ENCODE results near the gene ARID5B.

ARID5B gene

GRCh38 chr10:62056698-62057097, 155.2 kb downstream of the ARID5B start:
- TF ChIP-seq, protein P1, sequence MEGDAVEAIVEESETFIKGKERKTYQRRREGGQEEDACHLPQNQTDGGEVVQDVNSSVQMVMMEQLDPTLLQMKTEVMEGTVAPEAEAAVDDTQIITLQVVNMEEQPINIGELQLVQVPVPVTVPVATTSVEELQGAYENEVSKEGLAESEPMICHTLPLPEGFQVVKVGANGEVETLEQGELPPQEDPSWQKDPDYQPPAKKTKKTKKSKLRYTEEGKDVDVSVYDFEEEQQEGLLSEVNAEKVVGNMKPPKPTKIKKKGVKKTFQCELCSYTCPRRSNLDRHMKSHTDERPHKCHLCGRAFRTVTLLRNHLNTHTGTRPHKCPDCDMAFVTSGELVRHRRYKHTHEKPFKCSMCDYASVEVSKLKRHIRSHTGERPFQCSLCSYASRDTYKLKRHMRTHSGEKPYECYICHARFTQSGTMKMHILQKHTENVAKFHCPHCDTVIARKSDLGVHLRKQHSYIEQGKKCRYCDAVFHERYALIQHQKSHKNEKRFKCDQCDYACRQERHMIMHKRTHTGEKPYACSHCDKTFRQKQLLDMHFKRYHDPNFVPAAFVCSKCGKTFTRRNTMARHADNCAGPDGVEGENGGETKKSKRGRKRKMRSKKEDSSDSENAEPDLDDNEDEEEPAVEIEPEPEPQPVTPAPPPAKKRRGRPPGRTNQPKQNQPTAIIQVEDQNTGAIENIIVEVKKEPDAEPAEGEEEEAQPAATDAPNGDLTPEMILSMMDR (IDR thresholded peaks at IDR 0.05; ENCODE audit: low read depth, low read length): no peak
- no peak for DNase-seq (ENCODE audit: extremely low read depth, low read depth)

GRCh38 chr10:62057359-62057758, 155.9 kb downstream of the ARID5B start:
- TF ChIP-seq, protein P1 (IDR thresholded peaks at IDR 0.05; ENCODE audit: low read depth, low read length): no peak
- DNase-seq (ENCODE audit: extremely low read depth, low read depth): no peak

GRCh38 chr10:62057850-62058249, 156.4 kb downstream of the ARID5B start:
- TF ChIP-seq, protein P1 (IDR thresholded peaks at IDR 0.05; ENCODE audit: low read depth, low read length): no peak
- no peak for DNase-seq (ENCODE audit: extremely low read depth, low read depth)

GRCh38 chr10:62058476-62058875, 157.0 kb downstream of the ARID5B start:
- no peak for DNase-seq (ENCODE audit: extremely low read depth, low read depth)
- TF ChIP-seq, protein P1 (IDR thresholded peaks at IDR 0.05; ENCODE audit: low read depth, low read length): no peak

DNA sequence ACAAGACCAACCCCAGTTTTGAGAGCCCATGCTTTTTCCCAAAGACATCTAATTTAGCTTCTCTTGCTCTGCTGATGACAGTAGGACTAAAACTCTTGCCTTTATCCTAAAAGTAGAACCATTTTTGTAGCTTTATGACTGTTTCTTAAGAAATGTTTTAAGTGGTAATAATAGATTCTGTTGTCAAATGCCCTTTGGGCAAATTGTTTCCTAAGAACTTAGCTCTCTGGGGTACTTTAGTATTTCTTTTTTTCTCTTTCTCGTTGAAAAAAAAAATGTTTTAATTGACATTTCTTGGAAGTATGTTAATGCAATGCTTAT, 157.4 kb downstream of the ARID5B start:
- DNase-seq (ENCODE audit: extremely low read depth, low read depth): no peak
- TF ChIP-seq, protein P1 (IDR thresholded peaks at IDR 0.05; ENCODE audit: low read depth, low read length): no peak

DNA sequence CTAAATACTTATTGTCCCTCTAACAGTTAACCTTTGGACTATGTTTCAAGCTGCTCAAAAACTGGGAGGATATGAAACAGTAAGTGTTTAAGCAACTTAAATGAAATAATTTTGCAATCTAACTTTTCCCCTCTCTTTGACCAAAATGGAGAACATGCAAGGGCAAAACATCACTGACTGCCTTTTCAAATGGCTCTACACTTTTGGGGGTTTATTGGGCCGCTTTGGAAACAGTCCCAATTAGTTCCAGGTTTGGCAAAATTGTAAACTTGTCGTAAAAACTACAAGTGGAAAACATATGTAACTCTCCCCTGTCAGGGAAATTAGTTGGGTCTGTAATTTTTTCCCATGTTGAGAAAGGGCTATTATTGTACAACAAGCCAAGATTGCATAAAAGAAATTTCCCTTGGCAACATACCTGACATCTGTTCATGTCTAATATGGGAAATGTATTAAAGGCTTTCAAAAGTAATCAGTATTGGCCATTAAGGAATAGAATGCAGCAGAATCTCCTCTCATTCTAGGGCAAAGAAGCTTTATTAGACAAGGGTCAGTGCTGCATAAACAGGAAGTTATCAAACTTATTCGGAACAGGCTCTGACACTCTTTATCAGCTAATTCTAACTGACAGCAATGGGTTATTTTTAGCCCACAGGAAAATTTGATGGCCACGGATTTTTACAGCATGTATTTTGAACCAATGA, 157.9 kb downstream of the ARID5B start:
- peak; percentile 80 for DNase-seq (ENCODE audit: extremely low read depth, low read depth)
- TF ChIP-seq, protein P1 (IDR thresholded peaks at IDR 0.05; ENCODE audit: low read depth, low read length): no peak

GRCh38 chr10:62062028-62062427, 160.5 kb downstream of the ARID5B start:
- DNase-seq (ENCODE audit: extremely low read depth, low read depth): no peak
- TF ChIP-seq, protein P1 (IDR thresholded peaks at IDR 0.05; ENCODE audit: low read depth, low read length): no peak
